OCI-LY3 (cell line): Measurements from ENCODE around the gene UBAC2.
"Not testable (repeated sequence)": the region's sequence is repeated elsewhere in the genome, so short reads cannot be mapped to it uniquely, and the experiment has no call there.

Experiments used
- H2AFZ ChIP-seq: fragments of 200-600, 300-600 bp; shearing (Covaris generic); 2 replicates; pipeline ENCODE4 v1.6.0; 2014; ENCODE audit warnings: antibody characterized with exemption, low read depth, low read length
- H3K27ac ChIP-seq: fragments of 200-600, 300-600 bp; sonication (generic); 2 replicates; pipeline ENCODE4 v1.5.1; 2014; ENCODE audit warnings: mild to moderate bottlenecking, low read length, moderate library complexity, mixed read lengths
- H3K27me3 ChIP-seq: fragments of 200-600, 300-600 bp; sonication (generic); 2 replicates; pipeline ENCODE4 v1.6.1; 2014; ENCODE audit warnings: low read depth, low read length, mixed read lengths
- H3K36me3 ChIP-seq: fragments of 200-600, 300-600 bp; sonication (generic); replicated peaks from 2 replicates; pipeline ENCODE3; 2014; ENCODE audit warnings: low read depth, low read length, mixed read lengths
- H3K4me1 ChIP-seq: fragments of 300-600, 200-600 bp; sonication (generic); 2 replicates; pipeline ENCODE4 v1.6.1; 2014; ENCODE audit warnings: low read length, mixed read lengths
- H3K4me2 ChIP-seq: fragments of 200-600, 300-600 bp; sonication (generic); 2 replicates; pipeline ENCODE4 v1.6.1; 2014; ENCODE audit warnings: low read length, mixed read lengths
- H3K4me3 ChIP-seq: fragments of 300-600, 200-600 bp; sonication (generic); 2 replicates; pipeline ENCODE4 v1.5.1; 2014; ENCODE audit warnings: antibody characterized with exemption, mild to moderate bottlenecking, low read length, moderate library complexity
- H3K79me2 ChIP-seq: fragments of 300-600, 200-600 bp; shearing (Covaris generic); 2 replicates; pipeline ENCODE4 v1.6.1; 2014; ENCODE audit warnings: mild to moderate bottlenecking, low read length, mixed read lengths
- H3K9ac ChIP-seq: fragments of 300-600, 200-600 bp; shearing (Covaris generic); 2 replicates; pipeline ENCODE4 v1.6.0; 2014; ENCODE audit warnings: mild to moderate bottlenecking, low read length, moderate library complexity
- H3K9me3 ChIP-seq: fragments of 200-600, 300-600 bp; shearing (Covaris generic); 2 replicates; pipeline ENCODE4 v1.6.1; 2014; ENCODE audit warnings: low read length, mixed read lengths; ENCODE audit not compliant: insufficient read depth
- H4K20me1 ChIP-seq: fragments of 200-600, 300-600 bp; sonication (generic); 2 replicates; pipeline ENCODE4 v1.6.1; 2016; ENCODE audit warnings: low read length, mixed read lengths; ENCODE audit not compliant: insufficient read depth
- EZH2phosphoT487 ChIP-seq: fragments of 200-600 bp; shearing (Covaris generic); IDR thresholded peaks from 2 replicates; pipeline ENCODE4 v1.6.1; 2018; ENCODE audit warnings: antibody characterized with exemption, mixed run types, low read depth
- TF ChIP-seq, protein P1 (sequence below): fragments of 200-600, 300-600 bp; sonication (generic); IDR thresholded peaks from 2 replicates; pipeline ENCODE4 v1.5.1; 2014; ENCODE audit warnings: antibody characterized with exemption, low read length, low read depth

UBAC2 gene

DNA sequence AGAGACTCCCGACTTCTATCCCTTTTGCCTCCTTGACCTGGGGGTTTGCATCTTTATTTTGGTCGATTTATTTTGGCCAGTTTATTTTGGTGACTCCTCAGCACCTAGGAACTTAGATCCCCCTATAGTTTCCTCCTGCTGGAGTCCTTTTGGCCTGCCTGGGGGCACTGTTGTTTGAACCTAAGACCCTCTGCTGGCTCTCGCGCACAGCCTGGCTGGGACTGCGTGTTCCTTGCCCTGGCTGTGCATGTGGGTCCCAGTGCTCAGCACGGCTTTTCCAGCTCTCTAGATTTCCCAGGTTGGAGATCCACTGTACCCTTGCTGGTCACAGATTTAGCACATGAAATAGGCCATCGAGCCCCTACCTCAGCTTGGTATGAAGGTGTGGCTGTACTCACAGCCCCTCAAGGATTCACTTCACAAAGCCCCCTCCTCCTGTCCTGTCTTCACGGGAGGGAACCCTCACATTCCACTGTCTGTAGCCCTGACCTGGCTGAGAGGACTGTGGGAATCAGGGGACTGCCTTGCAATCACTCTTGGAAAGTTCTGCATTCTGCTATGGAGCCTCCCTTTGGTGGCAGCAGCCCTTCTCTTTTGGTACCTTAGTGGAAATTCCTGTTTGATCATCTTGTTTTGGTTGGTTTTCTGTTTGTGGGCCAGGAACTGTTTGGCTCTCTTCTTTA, 8.3 kb downstream of the UBAC2 start:
- Histone ChIP-seq H3K4me2 (no peak overlapping the region), H3K9ac (no peak overlapping the region)

DNA sequence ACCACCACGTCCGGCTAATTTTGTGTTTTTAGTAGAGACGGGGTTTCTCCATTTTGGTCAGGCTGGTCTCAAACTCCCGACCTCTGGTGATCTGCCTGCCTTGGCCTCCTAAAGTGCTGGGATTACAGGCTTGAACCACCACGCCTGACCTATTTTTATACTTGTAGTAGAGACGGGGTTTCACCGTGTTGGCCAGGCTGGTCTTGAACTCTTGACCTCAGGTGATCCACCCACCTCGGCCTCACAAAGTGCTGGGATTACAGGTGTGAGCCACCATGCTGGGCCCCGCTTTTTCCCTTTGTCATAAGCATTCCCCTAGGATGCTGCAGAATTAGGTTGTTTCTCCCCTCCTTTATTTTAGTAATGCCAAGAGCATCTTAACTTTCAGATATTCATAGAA, 10.0 kb downstream of the UBAC2 start:
- Histone ChIP-seq H3K79me2 (peaks cover 52% of the 10 kb centered on the region), H3K36me3 (peaks cover 23% of the 10 kb centered on the region)
- not testable (repeated sequence) for H3K9ac ChIP-seq

More for the DNA sequence above, 8.3 kb downstream of the UBAC2 start:
- peaks cover 29% of the 10 kb centered on the region for H3K27me3 ChIP-seq
- H4K20me1 ChIP-seq, result peaks cover 90% of the 10 kb centered on the region
- peaks cover 22% of the 10 kb centered on the region for H3K36me3 ChIP-seq
- H3K79me2 ChIP-seq, result peaks cover 51% of the 10 kb centered on the region
- no peaks in the 10 kb centered on the region for H3K9me3 ChIP-seq
- no peak overlapping the region for H2AFZ ChIP-seq
- H3K27ac ChIP-seq, result no peak overlapping the region
- no peak for TF ChIP-seq EZH2phosphoT487
- TF ChIP-seq, protein P1, sequence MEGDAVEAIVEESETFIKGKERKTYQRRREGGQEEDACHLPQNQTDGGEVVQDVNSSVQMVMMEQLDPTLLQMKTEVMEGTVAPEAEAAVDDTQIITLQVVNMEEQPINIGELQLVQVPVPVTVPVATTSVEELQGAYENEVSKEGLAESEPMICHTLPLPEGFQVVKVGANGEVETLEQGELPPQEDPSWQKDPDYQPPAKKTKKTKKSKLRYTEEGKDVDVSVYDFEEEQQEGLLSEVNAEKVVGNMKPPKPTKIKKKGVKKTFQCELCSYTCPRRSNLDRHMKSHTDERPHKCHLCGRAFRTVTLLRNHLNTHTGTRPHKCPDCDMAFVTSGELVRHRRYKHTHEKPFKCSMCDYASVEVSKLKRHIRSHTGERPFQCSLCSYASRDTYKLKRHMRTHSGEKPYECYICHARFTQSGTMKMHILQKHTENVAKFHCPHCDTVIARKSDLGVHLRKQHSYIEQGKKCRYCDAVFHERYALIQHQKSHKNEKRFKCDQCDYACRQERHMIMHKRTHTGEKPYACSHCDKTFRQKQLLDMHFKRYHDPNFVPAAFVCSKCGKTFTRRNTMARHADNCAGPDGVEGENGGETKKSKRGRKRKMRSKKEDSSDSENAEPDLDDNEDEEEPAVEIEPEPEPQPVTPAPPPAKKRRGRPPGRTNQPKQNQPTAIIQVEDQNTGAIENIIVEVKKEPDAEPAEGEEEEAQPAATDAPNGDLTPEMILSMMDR, result no peak
- no peak overlapping the region for H3K4me3 ChIP-seq
- H3K4me1 ChIP-seq, result peaks cover 14% of the 10 kb centered on the region

DNA sequence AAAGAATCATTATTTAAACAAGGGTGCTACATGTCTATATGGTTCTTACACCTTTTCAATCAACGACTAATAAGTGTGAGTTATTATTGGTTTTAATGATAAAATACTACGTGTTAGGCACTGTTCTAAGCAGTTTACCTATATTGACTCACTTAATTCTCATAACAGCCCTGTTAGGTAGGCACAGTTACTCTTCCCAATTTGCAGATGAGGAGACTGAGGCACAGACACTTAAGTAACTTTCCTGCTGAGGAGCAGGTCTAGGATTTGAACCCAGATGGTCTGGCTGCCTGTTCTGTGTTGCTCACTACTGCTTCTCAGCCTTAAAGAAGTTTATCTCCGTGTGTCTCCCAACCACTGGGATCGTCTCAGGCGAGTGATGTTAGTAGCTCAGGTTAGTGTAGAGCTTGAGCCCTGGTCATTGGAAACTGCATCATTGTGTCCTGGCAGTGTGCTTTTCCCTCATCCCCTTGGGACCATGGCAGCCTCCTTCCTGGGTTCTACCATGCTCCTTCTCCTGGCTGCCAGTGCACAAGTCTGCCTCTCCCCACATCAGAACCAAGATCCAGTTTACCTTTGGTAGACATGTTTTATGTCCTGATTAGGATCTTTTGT, 10.9 kb downstream of the UBAC2 start:
- Histone ChIP-seq H3K9ac (no peak overlapping the region), H3K27me3 (peaks cover 12% of the 10 kb centered on the region), H3K36me3 (peaks cover 17% of the 10 kb centered on the region), H3K27ac (no peak overlapping the region), H4K20me1 (peaks cover 89% of the 10 kb centered on the region), H3K4me2 (no peak overlapping the region), H3K4me1 (0 out of 2 replicates have a peak, but pooled peaks cover 4% of the 10 kb centered on the region), H3K79me2 (peaks cover 44% of the 10 kb centered on the region), H3K4me3 (no peak overlapping the region), H3K9me3 (no peaks in the 10 kb centered on the region), H2AFZ (no peak overlapping the region)
- TF ChIP-seq, protein P1, result no peak
- no peak for TF ChIP-seq EZH2phosphoT487

More for the DNA sequence above, 10.0 kb downstream of the UBAC2 start:
- H3K27ac ChIP-seq, H3K9me3 ChIP-seq, H3K4me1 ChIP-seq, H3K4me2 ChIP-seq, H2AFZ ChIP-seq, H3K4me3 ChIP-seq: not testable (repeated sequence)
- Histone ChIP-seq H4K20me1 (peaks cover 92% of the 10 kb centered on the region), H3K27me3 (peaks cover 21% of the 10 kb centered on the region)

DNA sequence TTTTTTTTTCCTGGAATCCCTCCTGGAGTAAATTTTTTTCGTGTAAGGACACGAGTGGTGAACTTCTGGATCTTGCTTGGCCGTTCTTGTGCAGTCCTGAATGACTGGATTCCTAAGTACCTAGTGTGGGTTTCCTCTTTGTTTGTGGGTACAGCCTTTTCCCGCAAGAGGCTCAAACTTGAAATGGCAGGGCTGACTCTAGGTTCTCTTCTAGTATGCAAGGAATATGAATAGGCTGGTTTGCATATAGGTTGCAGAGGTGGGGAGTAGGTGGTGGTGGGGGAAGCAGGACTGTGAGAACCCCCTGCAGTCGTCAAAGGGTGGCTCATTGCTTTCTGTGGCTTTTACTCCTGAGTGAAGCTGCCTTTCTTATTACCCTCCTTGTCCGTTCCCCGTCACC, 13.6 kb downstream of the UBAC2 start:
- no peak overlapping the region for H3K4me2 ChIP-seq

More for the DNA sequence above, 13.6 kb downstream of the UBAC2 start:
- H4K20me1 ChIP-seq, result peaks cover 87% of the 10 kb centered on the region
- H3K4me1 ChIP-seq, result 0 out of 2 replicates have a peak, but pooled peaks cover 4% of the 10 kb centered on the region
- peaks cover 48% of the 10 kb centered on the region for H3K79me2 ChIP-seq
- TF ChIP-seq, protein P1, result no peak
- no peak for TF ChIP-seq EZH2phosphoT487
- no peak overlapping the region for H2AFZ ChIP-seq
- no peaks in the 10 kb centered on the region for H3K9me3 ChIP-seq
- H3K27ac ChIP-seq, result no peak overlapping the region
- H3K4me3 ChIP-seq, result no peak overlapping the region
- no peaks in the 10 kb centered on the region for H3K27me3 ChIP-seq
- H3K36me3 ChIP-seq, result peaks cover 6% of the 10 kb centered on the region
- H3K9ac ChIP-seq, result no peak overlapping the region
